HEK293T (cell line): ENCODE data around the gene CEND1.

Experiments used
- CTBP1 ChIP-seq: fragments of 450-650 bp; IDR thresholded peaks from 2 replicates; pipeline ENCODE4 v1.6.1; 2016; ENCODE audit warnings: borderline replicate concordance
- NFRKB ChIP-seq: fragments of 450-650 bp; IDR thresholded peaks from 2 replicates; pipeline ENCODE4 v1.6.1; 2016; ENCODE audit warnings: mild to moderate bottlenecking, moderate library complexity
- SP1 ChIP-seq: fragments of 450-650 bp; IDR thresholded peaks from 2 replicates; pipeline ENCODE4 v1.6.1; 2017
- SUZ12 ChIP-seq: fragments of 450-650 bp; IDR thresholded peaks from 2 replicates; pipeline ENCODE4 v1.6.1; 2016; ENCODE audit warnings: mild to moderate bottlenecking
- ZNF384 ChIP-seq: fragments of 450-650 bp; IDR thresholded peaks from 2 replicates; pipeline ENCODE4 v1.6.1; 2016

DNA sequence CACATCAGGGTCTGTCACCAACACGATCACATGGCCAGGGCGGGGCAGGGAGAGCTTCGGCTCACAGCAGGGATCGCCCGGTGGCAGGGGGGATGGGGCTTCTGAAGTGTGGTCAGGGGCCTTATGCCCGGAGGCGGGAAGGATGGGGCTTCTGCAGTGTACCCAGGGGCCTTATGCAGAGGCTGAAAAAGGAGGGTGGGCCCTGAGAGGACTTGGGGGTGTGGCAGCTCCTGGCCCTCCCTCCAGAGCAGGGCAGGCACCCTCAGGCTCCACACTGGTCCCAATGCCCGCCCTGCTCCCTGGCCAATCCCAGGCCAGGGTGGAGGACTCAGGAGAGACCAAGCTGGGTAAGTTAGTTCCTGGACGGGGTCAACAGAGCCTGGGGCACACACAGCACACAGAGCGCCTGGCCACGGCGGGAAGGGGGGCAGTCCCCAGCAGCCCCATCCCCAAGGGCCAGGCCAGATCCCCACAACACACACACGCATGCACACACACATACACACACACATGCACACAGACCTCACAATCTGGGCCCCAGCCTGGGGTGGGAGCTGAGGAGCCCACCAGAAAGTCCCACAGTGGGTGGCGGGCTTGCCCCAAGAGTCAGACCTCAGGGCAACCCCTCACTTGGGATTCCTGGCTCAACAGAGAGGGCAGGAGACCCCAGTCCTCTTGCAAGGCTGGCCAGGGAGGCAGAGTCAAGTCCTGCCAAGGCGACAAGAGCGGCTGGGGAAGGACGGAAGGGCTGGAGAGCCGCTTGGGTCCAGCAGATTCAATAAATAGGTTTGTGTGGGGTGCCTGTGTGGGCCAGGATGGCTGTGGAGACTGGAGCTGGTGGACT is 1.1 kb upstream of the CEND1 start:
- TF ChIP-seq NFRKB = no peak
- no peak for TF ChIP-seq SUZ12
- no peak for TF ChIP-seq CTBP1
- TF ChIP-seq SP1 = no peak
- TF ChIP-seq ZNF384 = no peak
